A549 (cell line): ENCODE results near the gene FAM163B.

Experiments
- ATOH8 ChIP-seq: fragments of 250-450 bp; sonication (Bioruptor Pico); IDR thresholded peaks from 2 replicates; pipeline ENCODE4 v1.5.0; 2020; ENCODE audit warnings: low read depth, mild to moderate bottlenecking, moderate library complexity
- BHLHE40 ChIP-seq: IDR thresholded peaks from 2 replicates; pipeline ENCODE4 v1.6.1; 2012; ENCODE audit warnings: low read depth, low read length, inconsistent platforms
- CBX2 ChIP-seq: fragments of 200-600 bp; sonication (generic); IDR thresholded peaks from 2 replicates; pipeline ENCODE4 v1.6.1; 2016; ENCODE audit warnings: low read depth, mild to moderate bottlenecking, borderline replicate concordance
- CHD2 ChIP-seq: fragments of 150-350 bp; IDR thresholded peaks from 2 replicates; pipeline ENCODE4 v1.6.1; 2014; ENCODE audit warnings: low read length; ENCODE audit not compliant: partially characterized antibody
- CTCF ChIP-seq: fragments of >200 bp; sonication (Bioruptor Twin); formaldehyde crosslinking; IDR thresholded peaks from 3 replicates; pipeline ENCODE4 v1.5.1; 2016
- EHF ChIP-seq: fragments of 250-450 bp; sonication (Bioruptor Pico); IDR thresholded peaks from 2 replicates; pipeline ENCODE4 v1.5.0; 2020; ENCODE audit warnings: mild to moderate bottlenecking
- EP300 ChIP-seq, 2 experiments: fragments of >200 bp; sonication (Bioruptor Twin); formaldehyde crosslinking; IDR thresholded peaks; 2 replicates in 1 of 2; 3 replicates in 1 of 2; pipeline ENCODE4 v1.6.1; 2016 to 2017
- JUN ChIP-seq, 2 experiments: fragments of >200 bp; sonication (Bioruptor Twin); formaldehyde crosslinking; IDR thresholded peaks; 2 replicates in 1 of 2; 3 replicates in 1 of 2; pipeline ENCODE4 v1.6.1; 2016 to 2017
- POLR2A ChIP-seq: IDR thresholded peaks from 2 replicates; pipeline ENCODE4 v1.6.1; 2012; ENCODE audit warnings: mild to moderate bottlenecking, low read length
- TF ChIP-seq, protein P1 (sequence below): fragments of 250-450 bp; sonication (Bioruptor Pico); IDR thresholded peaks from 2 replicates; pipeline ENCODE4 v1.5.0; 2021; ENCODE audit warnings: mild to moderate bottlenecking, moderate library complexity, borderline replicate concordance
- TF ChIP-seq, protein P2 (sequence below): fragments of 450-650 bp; IDR thresholded peaks from 2 replicates; pipeline ENCODE4 v1.6.1; 2014; ENCODE audit warnings: antibody characterized with exemption
- TF ChIP-seq, protein P3 (sequence below): IDR thresholded peaks from 2 replicates; pipeline ENCODE4 v1.6.1; 2012

- TF ChIP-seq POLR2A (no peak), CTCF (no peak), ATOH8 (no peak), BHLHE40 (no peak), CHD2 (no peak), CBX2 (no peak), EHF (CRISPR knock-in tag) (no peak), JUN (IDR thresholded peaks at IDR 0.05) (no peak), EP300 (IDR thresholded peaks at IDR 0.05) (no peak)
- TF ChIP-seq, protein P1, sequence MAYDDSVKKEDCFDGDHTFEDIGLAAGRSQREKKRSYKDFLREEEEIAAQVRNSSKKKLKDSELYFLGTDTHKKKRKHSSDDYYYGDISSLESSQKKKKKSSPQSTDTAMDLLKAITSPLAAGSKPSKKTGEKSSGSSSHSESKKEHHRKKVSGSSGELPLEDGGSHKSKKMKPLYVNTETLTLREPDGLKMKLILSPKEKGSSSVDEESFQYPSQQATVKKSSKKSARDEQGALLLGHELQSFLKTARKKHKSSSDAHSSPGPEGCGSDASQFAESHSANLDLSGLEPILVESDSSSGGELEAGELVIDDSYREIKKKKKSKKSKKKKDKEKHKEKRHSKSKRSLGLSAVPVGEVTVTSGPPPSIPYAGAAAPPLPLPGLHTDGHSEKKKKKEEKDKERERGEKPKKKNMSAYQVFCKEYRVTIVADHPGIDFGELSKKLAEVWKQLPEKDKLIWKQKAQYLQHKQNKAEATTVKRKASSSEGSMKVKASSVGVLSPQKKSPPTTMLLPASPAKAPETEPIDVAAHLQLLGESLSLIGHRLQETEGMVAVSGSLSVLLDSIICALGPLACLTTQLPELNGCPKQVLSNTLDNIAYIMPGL: no peak
- TF ChIP-seq, protein P2, sequence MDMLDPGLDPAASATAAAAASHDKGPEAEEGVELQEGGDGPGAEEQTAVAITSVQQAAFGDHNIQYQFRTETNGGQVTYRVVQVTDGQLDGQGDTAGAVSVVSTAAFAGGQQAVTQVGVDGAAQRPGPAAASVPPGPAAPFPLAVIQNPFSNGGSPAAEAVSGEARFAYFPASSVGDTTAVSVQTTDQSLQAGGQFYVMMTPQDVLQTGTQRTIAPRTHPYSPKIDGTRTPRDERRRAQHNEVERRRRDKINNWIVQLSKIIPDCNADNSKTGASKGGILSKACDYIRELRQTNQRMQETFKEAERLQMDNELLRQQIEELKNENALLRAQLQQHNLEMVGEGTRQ: no peak
- TF ChIP-seq, protein P3, sequence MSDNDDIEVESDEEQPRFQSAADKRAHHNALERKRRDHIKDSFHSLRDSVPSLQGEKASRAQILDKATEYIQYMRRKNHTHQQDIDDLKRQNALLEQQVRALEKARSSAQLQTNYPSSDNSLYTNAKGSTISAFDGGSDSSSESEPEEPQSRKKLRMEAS: no peak
Observed at GRCh38 chr9:133641396-133641655, 32.1 kb upstream of the FAM163B start.
